Measurements from ENCODE around the gene CKS1B. TPM values are rescaled to one million over a fixed set of nuclear protein-coding genes. Genes with fewer than 3 reads are reported as not detected.

Gene CKS1B
- total RNA-seq, 1 experiment from 2014 or later, result 259 TPM

DNA sequence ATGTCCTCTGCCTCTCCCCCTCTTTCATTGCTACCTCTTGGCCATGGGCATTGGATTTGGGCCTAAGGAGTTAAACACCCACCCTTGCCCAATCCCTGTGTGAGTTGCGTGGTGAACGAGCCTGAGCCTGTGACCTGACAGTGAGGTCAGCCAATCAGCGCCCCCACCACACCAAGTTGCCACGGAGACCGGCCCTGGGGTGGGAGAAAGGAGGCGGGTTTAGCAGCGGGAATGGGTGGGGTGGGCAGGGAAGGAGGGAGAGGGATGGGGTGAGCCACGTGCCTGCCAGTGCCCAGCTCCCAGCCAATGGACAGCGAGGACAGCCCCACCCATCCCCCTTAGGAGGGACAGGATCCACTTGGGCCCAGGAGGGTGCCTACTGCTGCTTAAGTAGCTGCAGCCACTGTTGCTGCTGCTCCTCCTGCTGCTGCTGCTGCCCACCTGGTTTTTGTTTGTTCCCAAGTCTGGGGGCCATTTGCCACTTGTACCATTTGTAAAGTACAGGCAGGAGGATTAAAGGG, 37.6 kb downstream of the CKS1B start:
- Mint-ChIP-seq H3K36me3 (ENCODE audit: insufficient read depth, unreplicated experiment) (peaks cover 43% of the 10 kb centered on the region), H3K4me3 (ENCODE audit: unreplicated experiment) (no peak overlapping the region), H3K27ac (ENCODE audit: unreplicated experiment) (no peak overlapping the region), H3K27me3 (ENCODE audit: insufficient read depth, unreplicated experiment) (no peaks in the 10 kb centered on the region), H3K4me1 (ENCODE audit: low read depth, unreplicated experiment) (peaks cover 21% of the 10 kb centered on the region), H3K9me3 (ENCODE audit: unreplicated experiment) (no peaks in the 10 kb centered on the region)
- BruUV-seq (replicated peaks), result no TSS peak
- Histone ChIP-seq H3K4me1 (peaks cover 42% of the 10 kb centered on the region), H3K4me3 (ENCODE audit: low read depth, low read length) (no peak overlapping the region), H3K27me3 (replicated peaks; ENCODE audit: control insufficient read depth, insufficient read depth, low read length) (no peaks in the 10 kb centered on the region), H3K36me3 (ENCODE audit: control insufficient read depth, insufficient read depth, low read length) (peaks cover 1% of the 10 kb centered on the region), H3K9me3 (no peaks in the 10 kb centered on the region)
- TF ChIP-seq, protein P1, sequence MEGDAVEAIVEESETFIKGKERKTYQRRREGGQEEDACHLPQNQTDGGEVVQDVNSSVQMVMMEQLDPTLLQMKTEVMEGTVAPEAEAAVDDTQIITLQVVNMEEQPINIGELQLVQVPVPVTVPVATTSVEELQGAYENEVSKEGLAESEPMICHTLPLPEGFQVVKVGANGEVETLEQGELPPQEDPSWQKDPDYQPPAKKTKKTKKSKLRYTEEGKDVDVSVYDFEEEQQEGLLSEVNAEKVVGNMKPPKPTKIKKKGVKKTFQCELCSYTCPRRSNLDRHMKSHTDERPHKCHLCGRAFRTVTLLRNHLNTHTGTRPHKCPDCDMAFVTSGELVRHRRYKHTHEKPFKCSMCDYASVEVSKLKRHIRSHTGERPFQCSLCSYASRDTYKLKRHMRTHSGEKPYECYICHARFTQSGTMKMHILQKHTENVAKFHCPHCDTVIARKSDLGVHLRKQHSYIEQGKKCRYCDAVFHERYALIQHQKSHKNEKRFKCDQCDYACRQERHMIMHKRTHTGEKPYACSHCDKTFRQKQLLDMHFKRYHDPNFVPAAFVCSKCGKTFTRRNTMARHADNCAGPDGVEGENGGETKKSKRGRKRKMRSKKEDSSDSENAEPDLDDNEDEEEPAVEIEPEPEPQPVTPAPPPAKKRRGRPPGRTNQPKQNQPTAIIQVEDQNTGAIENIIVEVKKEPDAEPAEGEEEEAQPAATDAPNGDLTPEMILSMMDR (IDR thresholded peaks at IDR 0.05; ENCODE audit: insufficient read depth in 1 of 2, low read depth in 1 of 2, low read length in 1 of 2, severe bottlenecking in 1 of 2, unreplicated experiment in 1 of 2), result no peak
- CTCF ChIA-PET, result interaction anchor here (1.1 kb wide), 1 partner anchor 10 kb away, joined by 4 read pairs; the partner anchor contains the start of gene ZBTB7B
- POLR2A ChIA-PET, result no interaction called here
- DNase-seq, result no peak
- intact Hi-C loops (cut with micrococcal nuclease; ENCODE audit: unreplicated experiment), result no loop called here

GRCh38 chr1:155012776-155013602, 38.5 kb downstream of the CKS1B start:
- CTCF ChIA-PET, result interaction anchor here (1.1 kb wide), 1 partner anchor 11 kb away, joined by 4 read pairs; the partner anchor contains the start of gene ZBTB7B
- POLR2A ChIA-PET, result no interaction called here
- no peaks in the 10 kb centered on the region for H3K27me3 ChIP-seq (replicated peaks; ENCODE audit: control insufficient read depth, insufficient read depth, low read length)
- H3K36me3 Mint-ChIP-seq (ENCODE audit: insufficient read depth, unreplicated experiment), result peaks cover 51% of the 10 kb centered on the region
- H3K4me3 ChIP-seq (ENCODE audit: low read depth, low read length), result no peak overlapping the region
- no peak for DNase-seq
- H3K27me3 Mint-ChIP-seq (ENCODE audit: insufficient read depth, unreplicated experiment), result no peaks in the 10 kb centered on the region
- peaks cover 39% of the 10 kb centered on the region for H3K4me1 ChIP-seq
- peaks cover 1% of the 10 kb centered on the region for H3K36me3 ChIP-seq (ENCODE audit: control insufficient read depth, insufficient read depth, low read length)
- no peaks in the 10 kb centered on the region for H3K9me3 ChIP-seq
- no peak overlapping the region for H3K4me3 Mint-ChIP-seq (ENCODE audit: unreplicated experiment)
- H3K4me1 Mint-ChIP-seq (ENCODE audit: low read depth, unreplicated experiment), result peaks cover 21% of the 10 kb centered on the region
- intact Hi-C loops (cut with micrococcal nuclease; ENCODE audit: unreplicated experiment), result no loop called here
- BruUV-seq (replicated peaks), result no TSS peak
- H3K27ac Mint-ChIP-seq (ENCODE audit: unreplicated experiment), result no peak overlapping the region
- H3K9me3 Mint-ChIP-seq (ENCODE audit: unreplicated experiment), result no peaks in the 10 kb centered on the region
- TF ChIP-seq, protein P1 (IDR thresholded peaks at IDR 0.05; ENCODE audit: insufficient read depth in 1 of 2, low read depth in 1 of 2, low read length in 1 of 2, severe bottlenecking in 1 of 2, unreplicated experiment in 1 of 2), result no peak

GRCh38 chr1:155013632-155014031, 39.2 kb downstream of the CKS1B start:
- Mint-ChIP-seq H3K27me3 (ENCODE audit: insufficient read depth, unreplicated experiment) (no peaks in the 10 kb centered on the region), H3K27ac (ENCODE audit: unreplicated experiment) (no peak overlapping the region), H3K36me3 (ENCODE audit: insufficient read depth, unreplicated experiment) (peaks cover 54% of the 10 kb centered on the region), H3K4me3 (ENCODE audit: unreplicated experiment) (no peak overlapping the region), H3K4me1 (ENCODE audit: low read depth, unreplicated experiment) (peaks cover 23% of the 10 kb centered on the region), H3K9me3 (ENCODE audit: unreplicated experiment) (no peaks in the 10 kb centered on the region)
- TF ChIP-seq, protein P1 (IDR thresholded peaks at IDR 0.05; ENCODE audit: insufficient read depth in 1 of 2, low read depth in 1 of 2, low read length in 1 of 2, severe bottlenecking in 1 of 2, unreplicated experiment in 1 of 2), result no peak
- DNase-seq, result no peak
- no peaks in the 10 kb centered on the region for H3K27me3 ChIP-seq (replicated peaks; ENCODE audit: control insufficient read depth, insufficient read depth, low read length)
- POLR2A ChIA-PET, result no interaction called here
- CTCF ChIA-PET, result no interaction called here
- no peak overlapping the region for H3K4me3 ChIP-seq (ENCODE audit: low read depth, low read length)
- H3K4me1 ChIP-seq, result peaks cover 34% of the 10 kb centered on the region
- H3K9me3 ChIP-seq, result no peaks in the 10 kb centered on the region
- BruUV-seq (replicated peaks), result no TSS peak
- intact Hi-C loops (cut with micrococcal nuclease; ENCODE audit: unreplicated experiment), result no loop called here
- H3K36me3 ChIP-seq (ENCODE audit: control insufficient read depth, insufficient read depth, low read length), result peaks cover 1% of the 10 kb centered on the region
